TTC549 (cell line): ENCODE measurements around the gene SLC38A4.
"Not testable (repeated sequence)": the region's sequence is repeated elsewhere in the genome, so short reads cannot be mapped to it uniquely, and the experiment has no call there.

Source experiments
- FAIRE-seq: peaks from 2 replicates; lab custom pipeline; 2012; peaks lifted over from hg19 to GRCh38; lab: Jason Lieb, UNC

SLC38A4 gene

GRCh38 chr12:46825591-46826414, at the start of gene SLC38A4:
SLC38A4 (minus strand) TSS chr12:46825997; CDS start chr12:46793071, 32,926 bp downstream.
- FAIRE-seq: no peak

- FAIRE-seq: no peak
Observed at GRCh38 chr12:46875095-46875494, 49.3 kb upstream of the SLC38A4 start.

- FAIRE-seq: no peak
Observed at GRCh38 chr12:46874642-46875041, 48.8 kb upstream of the SLC38A4 start.

- FAIRE-seq: no peak
Observed at GRCh38 chr12:46872135-46872534, 46.3 kb upstream of the SLC38A4 start.

- FAIRE-seq: no peak
Observed at GRCh38 chr12:46865311-46865710, 39.5 kb upstream of the SLC38A4 start.

GRCh38 chr12:46858368-46858767, 32.6 kb upstream of the SLC38A4 start:
- FAIRE-seq: no peak

GRCh38 chr12:46857486-46857885, 31.7 kb upstream of the SLC38A4 start:
- FAIRE-seq: no peak

GRCh38 chr12:46855760-46856159, 30.0 kb upstream of the SLC38A4 start:
- FAIRE-seq: no peak

- FAIRE-seq: not testable (repeated sequence)
Observed at GRCh38 chr12:46854188-46854587, 28.4 kb upstream of the SLC38A4 start.

GRCh38 chr12:46848792-46849191, 23.0 kb upstream of the SLC38A4 start:
- not testable (repeated sequence) for FAIRE-seq

- no peak for FAIRE-seq
Observed at GRCh38 chr12:46847001-46847400, 21.2 kb upstream of the SLC38A4 start.

GRCh38 chr12:46843811-46844210, 18.0 kb upstream of the SLC38A4 start:
- FAIRE-seq: no peak

- FAIRE-seq: no peak
Observed at GRCh38 chr12:46841891-46842290, 16.1 kb upstream of the SLC38A4 start.

- no peak for FAIRE-seq
Observed at GRCh38 chr12:46839964-46840363, 14.2 kb upstream of the SLC38A4 start.

- no peak for FAIRE-seq
Observed at GRCh38 chr12:46839232-46839631, 13.4 kb upstream of the SLC38A4 start.

- no peak for FAIRE-seq
Observed at GRCh38 chr12:46835785-46836184, 10.0 kb upstream of the SLC38A4 start.

- no peak for FAIRE-seq
Observed at GRCh38 chr12:46832130-46832704, 6.4 kb upstream of the SLC38A4 start.

GRCh38 chr12:46831335-46832129, 5.7 kb upstream of the SLC38A4 start:
- FAIRE-seq: no peak

GRCh38 chr12:46830731-46831334, 5.0 kb upstream of the SLC38A4 start:
- no peak for FAIRE-seq

- no peak for FAIRE-seq
Observed at GRCh38 chr12:46824709-46825108, 1.1 kb downstream of the SLC38A4 start.

- FAIRE-seq: no peak
Observed at GRCh38 chr12:46818642-46819041, 7.2 kb downstream of the SLC38A4 start.

GRCh38 chr12:46815809-46816208, 10.0 kb downstream of the SLC38A4 start:
- FAIRE-seq: no peak

GRCh38 chr12:46814143-46814542, 11.7 kb downstream of the SLC38A4 start:
- FAIRE-seq: no peak
